ENCODE results near the gene PIK3C2B.
"Not testable (repeated sequence)": the region's sequence is repeated elsewhere in the genome, so short reads cannot be mapped to it uniquely, and the experiment has no call there.

Gene PIK3C2B

GRCh38 chr1:204507317-204508105 is 12.9 kb upstream of the PIK3C2B start:
- DNase-seq: peak; percentile 70

GRCh38 chr1:204506969-204507316 is 12.3 kb upstream of the PIK3C2B start:
- DNase-seq: peak; percentile 66

GRCh38 chr1:204506201-204506968 is 11.8 kb upstream of the PIK3C2B start:
- DNase-seq: peak; percentile 29

GRCh38 chr1:204505674-204506200 is 11.1 kb upstream of the PIK3C2B start:
- DNase-seq: no peak

- peak; percentile 40 for DNase-seq
Observed at GRCh38 chr1:204503913-204504519, 9.4 kb upstream of the PIK3C2B start.

GRCh38 chr1:204503122-204503912 is 8.7 kb upstream of the PIK3C2B start:
- no peak for DNase-seq

GRCh38 chr1:204502241-204502640 is 7.6 kb upstream of the PIK3C2B start:
- no peak for DNase-seq

- no peak for DNase-seq
Observed at GRCh38 chr1:204499511-204500468, 5.2 kb upstream of the PIK3C2B start.

GRCh38 chr1:204498981-204499380 is 4.4 kb upstream of the PIK3C2B start:
- no peak for DNase-seq

GRCh38 chr1:204495777-204496176 is 1.2 kb upstream of the PIK3C2B start:
- DNase-seq: no peak

- DNase-seq: no peak
Observed at GRCh38 chr1:204495078-204495753, 611 bp upstream of the PIK3C2B start.

GRCh38 chr1:204493984-204494280 is 673 bp downstream of the PIK3C2B start:
- peak; percentile 45 for DNase-seq

- DNase-seq: no peak
Observed at GRCh38 chr1:204493145-204493983, 1.2 kb downstream of the PIK3C2B start.

- DNase-seq: no peak
Observed at GRCh38 chr1:204491655-204492054, 3.0 kb downstream of the PIK3C2B start.

- DNase-seq: no peak
Observed at GRCh38 chr1:204487256-204487615, 7.4 kb downstream of the PIK3C2B start.

- DNase-seq: not testable (repeated sequence)
Observed at GRCh38 chr1:204486513-204487255, 7.9 kb downstream of the PIK3C2B start.

GRCh38 chr1:204483791-204484190 is 10.8 kb downstream of the PIK3C2B start:
- no peak for DNase-seq

- DNase-seq: no peak
Observed at GRCh38 chr1:204480515-204480914, 14.1 kb downstream of the PIK3C2B start.

GRCh38 chr1:204479387-204480136 is 15.0 kb downstream of the PIK3C2B start:
- DNase-seq: no peak
